NCI-H446 (cell line): ENCODE data around the gene KLK2.

ENCODE experiments used
- DNase-seq, 2 experiments: peaks; one replicate each; lab custom pipeline; 2025; lab: John Stamatoyannopoulos, UW

The KLK2 gene

DNA sequence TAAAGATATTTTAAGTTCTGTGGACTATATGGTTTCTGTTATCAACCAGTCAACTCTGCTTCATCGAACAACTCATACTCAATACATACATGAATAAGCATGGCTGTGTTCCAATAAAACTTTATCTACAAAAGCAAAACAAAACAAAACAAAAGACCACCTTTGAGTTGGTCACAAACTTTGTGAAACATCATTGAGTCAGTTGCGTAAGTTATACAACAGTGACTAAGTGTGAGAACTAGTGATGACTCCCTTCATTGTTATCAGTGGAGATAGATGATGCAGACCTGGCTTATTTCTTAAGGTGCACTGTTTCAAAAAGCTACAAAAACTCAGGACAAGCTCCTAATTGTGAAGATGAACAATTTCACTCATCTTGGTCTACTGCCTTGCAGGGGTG, 52.5 kb downstream of the KLK2 start:
- DNase-seq: no peak

- no peak for DNase-seq
Observed at GRCh38 chr19:50926144-50926543, 52.9 kb downstream of the KLK2 start.

DNA sequence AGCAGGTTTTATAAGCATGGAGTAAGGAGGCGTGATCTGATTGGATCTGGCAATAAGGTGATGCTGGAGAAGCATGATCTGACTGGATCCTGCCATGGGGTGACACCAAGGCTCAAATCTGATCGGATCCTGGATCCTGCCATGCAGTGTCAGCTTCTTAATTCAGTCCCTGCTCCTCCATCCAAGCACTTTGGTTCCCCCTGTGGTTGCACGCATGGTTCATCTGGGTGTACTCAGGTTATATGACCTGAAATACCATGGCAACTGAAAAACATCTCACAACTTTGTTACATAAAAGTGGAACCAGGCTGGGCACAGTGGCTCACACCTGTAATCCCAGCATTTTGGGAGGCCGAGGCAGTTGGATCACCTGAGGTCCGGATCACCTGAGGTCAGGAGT, 55.6 kb downstream of the KLK2 start:
- no peak for DNase-seq
